HG03095 (cell line): ENCODE data around the gene KMT2B.
A peak's percentile ranks its signal among the peaks of the same experiment; 100 is the strongest.

Experiments used
- ATAC-seq: cut with Tn5 transposase; IDR thresholded peaks from one replicate; pipeline ENCODE4 v1.9.1; 2021; ENCODE audit warnings: moderate library complexity; ENCODE audit not compliant: unreplicated experiment

Gene KMT2B

GRCh38 chr19:35727053-35727955, 9.5 kb downstream of the KMT2B start:
- ATAC-seq: no peak

GRCh38 chr19:35727956-35728706, 10.3 kb downstream of the KMT2B start:
- ATAC-seq: no peak

GRCh38 chr19:35729021-35729420, 11.2 kb downstream of the KMT2B start:
- no peak for ATAC-seq

- no peak for ATAC-seq
Measured at GRCh38 chr19:35729763-35730162, 12.0 kb downstream of the KMT2B start.

- ATAC-seq: no peak
Measured at GRCh38 chr19:35730326-35730725, 12.5 kb downstream of the KMT2B start.

GRCh38 chr19:35731353-35731752, 13.6 kb downstream of the KMT2B start:
- no peak for ATAC-seq

GRCh38 chr19:35731779-35732405, 14.1 kb downstream of the KMT2B start:
- no peak for ATAC-seq

GRCh38 chr19:35732540-35733179, 14.9 kb downstream of the KMT2B start:
- ATAC-seq: no peak

GRCh38 chr19:35733180-35734125, 15.7 kb downstream of the KMT2B start:
- no peak for ATAC-seq

- ATAC-seq: no peak
Measured at GRCh38 chr19:35734273-35734672, 16.5 kb downstream of the KMT2B start.

GRCh38 chr19:35734889-35735288, 17.1 kb downstream of the KMT2B start:
- no peak for ATAC-seq

GRCh38 chr19:35736913-35737886, 19.4 kb downstream of the KMT2B start:
- no peak for ATAC-seq

- no peak for ATAC-seq
Measured at GRCh38 chr19:35738021-35738886, 20.5 kb downstream of the KMT2B start.

GRCh38 chr19:35738887-35739229, 21.1 kb downstream of the KMT2B start:
- ATAC-seq: no peak

GRCh38 chr19:35739275-35740107, 21.7 kb downstream of the KMT2B start:
- ATAC-seq: no peak

- peak; percentile 16 for ATAC-seq
Measured at GRCh38 chr19:35740108-35740422, 22.3 kb downstream of the KMT2B start.
